Activated CD8-positive, alpha-beta memory T cell treated with anti-CD3 and anti-CD28 coated beads for 24 hours (primary cell): ENCODE measurements around the gene PCSK6.
"Not testable (repeated sequence)": the region's sequence is repeated elsewhere in the genome, so short reads cannot be mapped to it uniquely, and the experiment has no call there.

Experiments
- DNase-seq: peaks from one replicate; pipeline ENCODE4 v3.0.0-alpha.2; 2020

PCSK6 gene

DNA sequence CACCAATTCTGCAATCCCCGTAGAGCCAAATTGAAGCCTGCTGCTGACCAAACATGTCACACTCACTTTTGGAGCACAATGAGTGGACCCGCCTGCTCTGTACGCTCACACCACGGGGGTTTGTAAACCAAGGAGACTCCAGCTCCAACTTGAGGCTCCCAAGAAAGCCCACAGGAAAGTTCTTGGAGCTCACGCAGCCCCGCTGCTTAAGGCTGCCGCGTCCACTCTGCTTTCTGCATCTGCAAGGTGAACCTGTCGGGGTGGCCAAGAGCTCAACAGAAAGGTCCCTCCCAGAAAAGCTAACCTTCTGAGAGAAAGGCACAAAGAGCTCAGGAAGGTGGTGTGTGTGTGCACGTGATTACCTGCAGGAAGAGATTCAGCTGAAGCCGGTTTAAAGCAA, 94.9 kb downstream of the PCSK6 start:
- no peak for DNase-seq

DNA sequence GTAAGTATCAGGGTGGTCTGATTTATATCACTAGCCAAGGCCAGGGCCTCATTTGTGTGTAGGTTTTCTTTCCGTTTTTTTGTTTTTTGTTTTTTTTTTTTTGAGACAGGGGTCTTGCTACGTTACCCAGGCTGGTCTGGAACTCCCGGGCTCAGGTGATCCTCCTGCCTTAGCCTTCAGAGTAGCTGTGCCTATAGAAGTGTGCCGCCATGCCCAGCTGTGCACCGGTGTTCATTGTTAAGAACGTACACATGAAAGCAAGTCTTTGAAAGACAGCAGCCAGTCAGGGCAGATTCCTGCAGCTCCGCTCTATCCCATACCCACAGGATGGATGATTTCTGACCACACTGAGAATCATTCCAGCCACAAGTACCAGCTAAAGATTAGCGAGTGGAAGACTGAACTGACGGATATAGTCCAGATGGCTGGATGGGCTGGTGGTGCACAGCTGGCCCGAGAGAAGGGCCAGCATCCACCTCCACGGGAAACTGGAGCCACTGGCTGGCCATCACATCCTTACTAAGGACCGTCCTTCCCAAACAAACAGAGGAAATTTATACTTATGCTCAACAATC, 95.4 kb downstream of the PCSK6 start:
- DNase-seq = no peak

- DNase-seq = no peak
Observed at GRCh38 chr15:101393172-101393571, 96.3 kb downstream of the PCSK6 start.

DNA sequence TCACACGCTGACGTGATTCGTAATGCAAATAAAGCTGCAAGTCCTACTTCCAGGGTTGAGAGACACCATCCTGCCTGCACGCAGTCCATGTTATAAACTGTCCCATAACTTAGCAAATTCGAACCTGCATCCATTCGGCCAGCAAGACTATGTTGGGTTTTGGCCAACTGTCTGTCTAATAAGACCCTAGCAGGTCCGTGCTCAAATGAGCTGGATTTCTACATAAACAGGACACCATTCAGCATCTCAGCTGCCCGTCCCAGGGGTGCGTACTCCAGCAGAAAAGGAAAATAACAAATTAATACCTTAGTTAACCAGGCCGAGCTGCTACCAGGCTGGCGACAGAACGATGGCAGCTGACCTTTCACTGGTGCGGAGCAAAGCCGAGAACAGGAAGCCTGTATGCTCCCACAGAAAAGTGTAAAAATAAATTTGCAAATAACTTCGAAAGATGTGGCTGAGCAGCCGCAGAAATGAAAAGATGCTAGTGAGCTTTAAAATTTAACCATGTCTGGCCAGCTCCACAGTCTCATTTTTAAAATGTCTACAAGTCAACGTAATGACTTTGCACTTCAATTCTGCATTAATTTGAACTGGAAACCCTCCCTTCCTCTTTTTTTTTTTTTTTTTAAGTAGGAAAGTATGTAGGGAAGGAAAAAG, 97.4 kb downstream of the PCSK6 start:
- DNase-seq = no peak

DNA sequence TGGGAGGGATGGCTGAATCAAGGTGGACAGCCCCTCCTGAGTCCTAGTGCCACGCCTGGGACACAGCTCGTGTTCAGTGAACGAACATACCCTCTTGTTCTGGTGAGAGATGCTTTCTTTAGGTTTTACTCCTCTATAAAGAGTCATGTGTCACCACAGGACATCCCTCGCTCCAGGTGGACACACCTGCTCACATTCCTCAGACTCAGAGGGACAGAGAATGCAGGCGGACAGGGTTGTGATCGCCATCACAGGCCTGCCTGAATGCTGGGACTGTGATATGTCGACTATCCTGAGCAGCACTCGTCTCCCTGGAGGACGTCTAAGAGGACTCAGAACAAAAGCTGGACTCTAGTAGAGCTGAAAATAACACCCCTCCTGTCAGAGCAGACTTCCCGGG, 98.1 kb downstream of the PCSK6 start:
- DNase-seq = no peak

- no peak for DNase-seq
Observed at GRCh38 chr15:101390462-101390861, 99.0 kb downstream of the PCSK6 start.

DNA sequence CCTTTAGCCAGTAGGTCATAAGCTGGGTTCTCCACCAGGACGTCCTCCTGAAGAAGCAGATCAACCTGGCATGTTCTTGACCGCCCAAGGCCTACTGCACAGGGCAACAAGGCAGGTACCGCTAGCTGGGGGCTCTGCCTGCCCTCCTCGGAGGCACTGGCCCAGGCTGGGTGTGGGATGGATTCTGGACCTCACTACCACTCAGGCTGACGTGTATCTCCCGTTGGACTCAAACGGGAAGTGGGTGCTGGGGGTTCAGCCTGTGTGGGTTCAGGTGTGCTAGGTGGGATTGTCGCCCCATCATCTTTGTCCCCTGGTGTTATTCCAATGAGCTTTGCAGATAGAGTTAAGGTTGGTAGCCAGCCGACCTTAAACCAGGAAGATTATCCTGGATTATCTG, 99.4 kb downstream of the PCSK6 start:
- no peak for DNase-seq

- no peak for DNase-seq
Observed at GRCh38 chr15:101389362-101389761, 100.1 kb downstream of the PCSK6 start.

DNA sequence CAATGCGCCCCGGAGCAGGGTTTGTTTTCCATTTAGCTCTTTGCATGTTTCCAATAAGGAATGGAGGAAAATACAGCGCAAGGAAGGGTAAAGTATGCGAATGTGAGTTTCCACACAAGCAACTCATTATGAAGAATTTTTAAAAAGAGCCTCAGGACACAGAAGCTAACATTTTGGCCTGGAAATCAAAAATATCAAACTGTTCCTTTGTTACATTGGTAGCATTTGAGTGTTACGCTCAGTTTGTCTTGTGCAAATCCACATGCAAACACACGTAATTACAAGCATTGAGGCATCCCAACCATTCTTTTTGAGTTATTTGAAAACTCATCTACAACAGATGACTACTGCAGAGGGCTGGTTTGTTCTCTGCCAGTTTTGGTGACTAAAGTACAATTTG, 101.5 kb downstream of the PCSK6 start:
- no peak for DNase-seq

DNA sequence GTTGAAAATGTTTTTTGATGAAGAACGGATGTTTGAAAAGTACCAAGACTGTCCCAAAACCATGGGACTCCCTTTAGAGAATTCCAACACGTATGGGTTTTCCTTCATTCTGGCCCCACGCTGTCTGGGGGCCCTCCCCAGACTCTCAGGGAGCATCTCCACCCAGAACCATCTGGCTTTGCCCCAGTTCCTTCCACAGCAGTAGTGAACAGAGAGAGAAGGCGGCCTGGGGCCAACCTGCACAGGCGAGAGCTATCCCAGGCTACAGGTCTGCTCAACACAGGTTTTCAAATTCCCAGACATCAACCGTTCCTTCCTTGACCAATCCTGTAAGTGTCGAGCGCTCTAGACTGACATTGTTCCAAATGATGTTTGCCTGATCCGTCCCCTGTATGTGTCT, 101.9 kb downstream of the PCSK6 start:
- DNase-seq = no peak

- no peak for DNase-seq
Observed at GRCh38 chr15:101386967-101387366, 102.5 kb downstream of the PCSK6 start.

DNA sequence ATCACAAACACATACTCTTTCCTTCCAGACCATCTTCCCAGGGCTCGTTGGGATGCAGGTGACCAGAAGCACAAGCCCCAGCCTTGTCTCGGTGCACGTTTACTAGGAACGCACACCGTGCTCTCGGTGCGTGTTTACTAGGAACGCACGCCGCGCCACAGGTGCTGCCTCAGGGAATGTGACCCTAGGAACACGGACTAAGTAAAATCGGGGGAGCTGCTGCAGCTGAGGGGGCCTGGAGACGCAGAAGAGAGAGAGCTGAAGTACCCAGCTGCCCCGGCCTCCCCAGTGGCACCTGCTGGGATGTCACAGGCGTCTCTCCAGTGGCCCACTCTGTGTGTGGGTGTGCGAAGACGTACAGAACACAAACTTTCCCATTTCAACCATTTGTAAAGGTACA, 103.5 kb downstream of the PCSK6 start:
- DNase-seq = no peak

GRCh38 chr15:101384276-101384675, 105.2 kb downstream of the PCSK6 start:
- DNase-seq = no peak

DNA sequence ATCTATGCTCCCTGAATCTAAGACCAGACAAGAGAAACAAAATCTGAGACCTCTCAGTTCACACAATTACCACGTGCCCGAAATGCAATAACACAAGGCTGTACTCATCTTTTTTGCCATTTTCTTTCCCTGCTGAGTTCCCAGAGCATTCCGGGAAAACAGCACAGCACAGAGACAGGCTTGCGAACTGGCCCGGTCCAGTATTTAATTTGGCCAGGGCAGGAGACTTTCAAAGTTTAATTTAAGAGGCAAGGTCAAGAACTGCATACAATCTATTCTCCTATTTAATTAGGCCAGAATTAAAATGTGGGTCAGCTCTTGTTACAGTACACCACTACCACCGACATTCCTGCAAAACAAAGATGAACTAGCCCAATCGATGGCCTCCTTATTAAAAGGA, 107.0 kb downstream of the PCSK6 start:
- no peak for DNase-seq

DNA sequence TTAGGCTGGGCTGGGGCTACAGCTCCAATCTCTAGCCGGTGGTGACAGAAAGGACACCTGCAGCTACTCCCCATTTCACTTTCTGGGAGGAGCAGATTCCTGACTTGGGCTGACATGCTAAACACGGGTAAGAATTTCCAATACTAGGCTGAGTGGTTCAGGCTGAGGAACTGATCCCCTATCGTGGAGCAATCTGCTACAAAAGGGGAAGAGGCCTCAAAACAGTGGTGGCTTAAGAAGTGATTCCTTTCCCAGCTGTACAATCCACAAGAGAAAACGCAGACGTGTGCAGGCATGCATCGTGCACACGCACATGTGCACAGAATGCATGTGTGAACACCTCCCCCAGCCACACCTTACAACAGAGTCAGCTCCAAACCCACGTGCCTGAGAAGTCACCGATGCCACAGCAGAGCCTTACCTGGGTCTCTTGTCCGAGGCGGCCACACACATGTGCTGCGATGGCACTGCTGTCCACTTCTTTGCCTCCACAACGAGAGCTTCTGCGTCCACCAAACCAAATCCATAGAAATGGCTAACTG, 107.8 kb downstream of the PCSK6 start:
- no peak for DNase-seq

GRCh38 chr15:101380146-101380545, 109.4 kb downstream of the PCSK6 start:
- no peak for DNase-seq

- no peak for DNase-seq
Observed at GRCh38 chr15:101379647-101380046, 109.9 kb downstream of the PCSK6 start.

DNA sequence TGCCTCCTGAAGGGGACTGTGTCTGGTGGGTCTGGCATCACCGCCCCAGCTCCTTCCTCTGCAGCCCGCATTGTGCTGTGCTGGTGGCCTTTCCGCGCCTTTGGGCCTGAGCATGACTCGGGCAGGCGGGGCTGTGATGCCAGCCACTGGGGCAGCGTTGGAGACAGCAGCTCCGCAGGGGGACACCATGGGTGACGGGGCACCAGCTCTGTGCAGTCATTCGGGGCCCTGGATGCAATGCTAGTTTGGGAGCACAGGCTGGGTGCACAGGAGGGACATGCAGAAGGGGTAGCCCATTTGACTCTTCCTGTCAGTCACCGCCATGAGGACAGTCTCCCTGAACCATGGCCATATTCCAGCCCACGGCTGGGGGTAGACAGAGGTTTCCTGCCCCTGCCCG, 110.6 kb downstream of the PCSK6 start:
- DNase-seq = no peak

GRCh38 chr15:101378171-101378755, 111.2 kb downstream of the PCSK6 start:
- DNase-seq = no peak

GRCh38 chr15:101376615-101377395, 112.7 kb downstream of the PCSK6 start:
- DNase-seq = no peak

DNA sequence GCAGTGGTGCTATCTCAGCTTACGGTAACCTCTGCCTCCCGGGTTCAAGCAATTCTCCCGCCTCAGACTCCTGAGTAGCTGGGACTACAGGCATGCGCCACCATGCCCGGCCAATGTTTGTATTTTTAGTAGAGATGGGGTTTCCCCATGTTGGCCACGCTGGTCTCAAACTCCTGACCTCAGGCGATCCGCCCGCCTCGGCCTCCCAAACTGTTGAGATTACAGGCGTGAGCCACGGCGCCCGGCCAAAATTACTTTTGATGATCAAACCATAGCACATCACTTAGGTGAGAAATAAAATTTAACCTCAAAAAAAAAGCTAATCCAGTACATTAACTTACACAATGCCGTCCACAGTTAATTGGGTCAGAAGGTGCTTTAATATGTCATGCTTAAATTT, 114.5 kb downstream of the PCSK6 start:
- DNase-seq = not testable (repeated sequence)

DNA sequence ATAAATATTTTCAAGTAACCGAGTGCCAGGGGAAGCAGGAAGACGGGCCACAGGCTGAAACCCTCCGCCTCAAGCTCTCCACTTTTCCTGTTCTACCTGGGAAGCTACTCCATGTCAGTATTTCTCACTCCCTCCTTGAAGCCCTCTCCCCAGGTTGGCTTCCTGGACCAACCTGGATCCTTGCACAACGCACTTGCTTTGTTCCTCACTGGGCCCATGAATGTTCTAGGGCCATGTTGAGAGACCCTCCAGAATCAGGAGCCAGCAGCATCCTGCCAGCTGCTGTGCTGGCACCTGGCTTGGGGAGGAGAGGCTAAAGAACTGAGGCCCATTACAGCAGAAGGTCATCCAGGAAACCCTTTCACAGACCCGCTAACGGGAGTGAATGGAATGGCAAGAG, 115.2 kb downstream of the PCSK6 start:
- no peak for DNase-seq

GRCh38 chr15:101373577-101373976, 115.9 kb downstream of the PCSK6 start:
- DNase-seq = no peak
